Measurements from ENCODE around the gene ALPK3.

The ALPK3 gene

GRCh38 chr15:84822653-84823281 lies 5.6 kb downstream of the ALPK3 start:
- Mint-ChIP-seq H3K9me3 (no peaks in the 10 kb centered on the region), H3K4me3 (no peak overlapping the region), H3K27ac (no peak overlapping the region), H3K4me1 (ENCODE audit: low read depth in 2 of 2) (peaks cover 0 to 3% of the 10 kb centered on the region in 2 donors), H3K27me3 (peaks cover 0 to 2% of the 10 kb centered on the region in 2 donors), H3K36me3 (ENCODE audit: insufficient read depth) (no peaks in the 10 kb centered on the region)
- ATAC-seq (replicated peaks) (no peak), DNase-seq (no peak)

- Mint-ChIP-seq H3K27ac (no peak overlapping the region), H3K36me3 (ENCODE audit: insufficient read depth) (no peaks in the 10 kb centered on the region), H3K9me3 (no peaks in the 10 kb centered on the region), H3K4me3 (no peak overlapping the region), H3K27me3 (peaks cover 0 to 8% of the 10 kb centered on the region in 2 donors), H3K4me1 (ENCODE audit: low read depth in 2 of 2) (no peaks in the 10 kb centered on the region)
- no peak for DNase-seq
- no peak for ATAC-seq (replicated peaks)
Observed at GRCh38 chr15:84823282-84823878, 6.2 kb downstream of the ALPK3 start.

GRCh38 chr15:84824260-84825007 lies 7.3 kb downstream of the ALPK3 start:
- H3K4me3 Mint-ChIP-seq, result no peak overlapping the region
- H3K27me3 Mint-ChIP-seq, result peaks cover 0 to 17% of the 10 kb centered on the region in 2 donors
- H3K36me3 Mint-ChIP-seq (ENCODE audit: insufficient read depth), result no peaks in the 10 kb centered on the region
- ATAC-seq (replicated peaks) (no peak), DNase-seq (no peak)
- no peaks in the 10 kb centered on the region for H3K9me3 Mint-ChIP-seq
- H3K27ac Mint-ChIP-seq, result peak overlapping the region in 1 of 2 donors; percentile 54
- H3K4me1 Mint-ChIP-seq (ENCODE audit: low read depth in 2 of 2), result no peaks in the 10 kb centered on the region

GRCh38 chr15:84826369-84826823 lies 9.2 kb downstream of the ALPK3 start:
- Mint-ChIP-seq H3K27ac (no peak overlapping the region), H3K9me3 (no peaks in the 10 kb centered on the region), H3K4me3 (no peak overlapping the region), H3K27me3 (peaks cover 0 to 34% of the 10 kb centered on the region in 2 donors), H3K4me1 (ENCODE audit: low read depth in 2 of 2) (no peaks in the 10 kb centered on the region), H3K36me3 (ENCODE audit: insufficient read depth) (peaks cover 2% of the 10 kb centered on the region)
- ATAC-seq (replicated peaks), result no peak
- no peak for DNase-seq

- H3K27ac Mint-ChIP-seq, result no peak overlapping the region
- H3K27me3 Mint-ChIP-seq, result peaks cover 0 to 38% of the 10 kb centered on the region in 2 donors
- no peaks in the 10 kb centered on the region for H3K9me3 Mint-ChIP-seq
- H3K4me1 Mint-ChIP-seq (ENCODE audit: low read depth in 2 of 2), result no peaks in the 10 kb centered on the region
- no peak for DNase-seq
- ATAC-seq (replicated peaks), result no peak
- no peak overlapping the region for H3K4me3 Mint-ChIP-seq
- H3K36me3 Mint-ChIP-seq (ENCODE audit: insufficient read depth), result peaks cover 2% of the 10 kb centered on the region
Observed at GRCh38 chr15:84827246-84827645, 10.1 kb downstream of the ALPK3 start.

GRCh38 chr15:84828086-84828908 lies 11.1 kb downstream of the ALPK3 start:
- Mint-ChIP-seq H3K27ac (no peak overlapping the region), H3K9me3 (no peaks in the 10 kb centered on the region), H3K4me3 (no peak overlapping the region), H3K27me3 (peaks cover 0 to 38% of the 10 kb centered on the region in 2 donors), H3K36me3 (ENCODE audit: insufficient read depth) (peaks cover 2% of the 10 kb centered on the region), H3K4me1 (ENCODE audit: low read depth in 2 of 2) (no peaks in the 10 kb centered on the region)
- no peak for DNase-seq
- ATAC-seq (replicated peaks), result no peak

- Mint-ChIP-seq H3K4me1 (ENCODE audit: low read depth in 2 of 2) (no peaks in the 10 kb centered on the region), H3K27me3 (peaks cover 0 to 38% of the 10 kb centered on the region in 2 donors), H3K9me3 (no peaks in the 10 kb centered on the region), H3K36me3 (ENCODE audit: insufficient read depth) (peaks cover 2% of the 10 kb centered on the region), H3K27ac (no peak overlapping the region), H3K4me3 (no peak overlapping the region)
- DNase-seq (no peak), ATAC-seq (replicated peaks) (no peak)
Observed at GRCh38 chr15:84829428-84829827, 12.3 kb downstream of the ALPK3 start.

- ATAC-seq (replicated peaks) (no peak), DNase-seq (no peak)
- H3K4me1 Mint-ChIP-seq (ENCODE audit: low read depth in 2 of 2), result no peaks in the 10 kb centered on the region
- no peak overlapping the region for H3K4me3 Mint-ChIP-seq
- H3K27me3 Mint-ChIP-seq, result peaks cover 0 to 40% of the 10 kb centered on the region in 2 donors
- no peak overlapping the region for H3K27ac Mint-ChIP-seq
- H3K36me3 Mint-ChIP-seq (ENCODE audit: insufficient read depth), result peaks cover 2% of the 10 kb centered on the region
- no peaks in the 10 kb centered on the region for H3K9me3 Mint-ChIP-seq
Observed at GRCh38 chr15:84830036-84830435, 12.9 kb downstream of the ALPK3 start.

- no peaks in the 10 kb centered on the region for H3K9me3 Mint-ChIP-seq
- H3K27me3 Mint-ChIP-seq, result peaks cover 5 to 49% of the 10 kb centered on the region in 2 donors
- ATAC-seq (replicated peaks) (no peak), DNase-seq (no peak)
- H3K36me3 Mint-ChIP-seq (ENCODE audit: insufficient read depth), result peaks cover 2% of the 10 kb centered on the region
- no peaks in the 10 kb centered on the region for H3K4me1 Mint-ChIP-seq (ENCODE audit: low read depth in 2 of 2)
- no peak overlapping the region for H3K27ac Mint-ChIP-seq
- no peak overlapping the region for H3K4me3 Mint-ChIP-seq
Observed at GRCh38 chr15:84831028-84831427, 13.9 kb downstream of the ALPK3 start.

- no peak overlapping the region for H3K27ac Mint-ChIP-seq
- H3K9me3 Mint-ChIP-seq, result no peaks in the 10 kb centered on the region
- DNase-seq (no peak), ATAC-seq (replicated peaks) (no peak)
- H3K4me3 Mint-ChIP-seq, result no peak overlapping the region
- peaks cover 2% of the 10 kb centered on the region for H3K36me3 Mint-ChIP-seq (ENCODE audit: insufficient read depth)
- no peaks in the 10 kb centered on the region for H3K4me1 Mint-ChIP-seq (ENCODE audit: low read depth in 2 of 2)
- peaks cover 8 to 49% of the 10 kb centered on the region in 2 donors for H3K27me3 Mint-ChIP-seq
Observed at GRCh38 chr15:84831613-84832012, 14.5 kb downstream of the ALPK3 start.

- Mint-ChIP-seq H3K4me3 (no peak overlapping the region), H3K27ac (no peak overlapping the region), H3K9me3 (no peaks in the 10 kb centered on the region), H3K27me3 (peaks cover 13 to 50% of the 10 kb centered on the region in 2 donors), H3K36me3 (ENCODE audit: insufficient read depth) (peaks cover 2% of the 10 kb centered on the region), H3K4me1 (ENCODE audit: low read depth in 2 of 2) (no peaks in the 10 kb centered on the region)
- DNase-seq, result no peak
- ATAC-seq (replicated peaks), result no peak
Observed at GRCh38 chr15:84832448-84833040, 15.4 kb downstream of the ALPK3 start.

GRCh38 chr15:84833447-84834228 lies 16.5 kb downstream of the ALPK3 start:
- H3K9me3 Mint-ChIP-seq, result no peaks in the 10 kb centered on the region
- DNase-seq (no peak), ATAC-seq (replicated peaks) (no peak)
- no peak overlapping the region for H3K27ac Mint-ChIP-seq
- peaks cover 17 to 48% of the 10 kb centered on the region in 2 donors for H3K27me3 Mint-ChIP-seq
- no peaks in the 10 kb centered on the region for H3K4me1 Mint-ChIP-seq (ENCODE audit: low read depth in 2 of 2)
- H3K36me3 Mint-ChIP-seq (ENCODE audit: insufficient read depth), result peaks cover 2% of the 10 kb centered on the region
- H3K4me3 Mint-ChIP-seq, result no peak overlapping the region

Measured in effector memory CD8-positive, alpha-beta T cell (primary cell).